SK-N-MC (cell line): ENCODE measurements around the gene EXOSC10.
"Not testable (repeated sequence)": the region's sequence is repeated elsewhere in the genome, so short reads cannot be mapped to it uniquely, and the experiment has no call there.

Experiments
- EZH2 ChIP-seq: fragments of 200-600 bp; sonication (generic); IDR thresholded peaks from one replicate; pipeline ENCODE4 v1.6.1; 2017; ENCODE audit warnings: antibody characterized with exemption
- FOXP2 ChIP-seq: optimal IDR thresholded peaks from 2 replicates; pipeline ENCODE3; 2011; ENCODE audit warnings: mild to moderate bottlenecking, moderate library complexity; ENCODE audit not compliant: insufficient read depth; ENCODE audit errors: extremely low read length, control extremely low read depth
- POLR2AphosphoS5 ChIP-seq: IDR thresholded peaks from 2 replicates; pipeline ENCODE4 v1.6.1; 2012; ENCODE audit warnings: mild to moderate bottlenecking, low read depth, low read length, borderline replicate concordance

DNA sequence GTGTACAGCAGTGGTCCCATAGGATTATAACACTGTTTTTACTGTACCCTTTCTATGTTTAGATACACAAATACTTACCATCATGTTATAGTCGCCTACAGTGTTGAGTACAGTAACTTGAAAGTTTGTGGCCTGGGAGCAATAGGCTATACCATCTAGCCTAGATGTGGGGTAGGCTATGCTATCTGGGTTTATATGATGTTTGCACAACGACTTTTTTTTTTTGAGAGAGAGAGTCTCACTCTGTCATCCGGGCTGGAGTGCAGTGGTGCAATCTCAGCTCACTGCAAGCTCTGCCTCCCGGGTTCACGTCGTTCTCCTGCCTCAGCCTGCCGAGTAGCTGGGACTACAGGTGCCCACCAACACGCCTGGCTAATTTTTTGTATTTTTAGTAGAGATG is 80.3 kb downstream of the EXOSC10 start:
- not testable (repeated sequence) for TF ChIP-seq POLR2AphosphoS5, EZH2, FOXP2
